Measurements from ENCODE around the gene AFF3. TPM values are rescaled to one million over a fixed set of nuclear protein-coding genes. Genes with fewer than 3 reads are reported as not detected.

AFF3 gene
- total RNA-seq, 6 experiments from 2014 or later = 1.3 to 7.3 (median 6.4) TPM

- H3K4me3 ChIP-seq = no peak overlapping the region
- no peaks in the 10 kb centered on the region for H3K36me3 ChIP-seq
- H3K4me1 ChIP-seq = peaks cover 0 to 9% (median 0%) of the 10 kb centered on the region in 4 donors
- intact Hi-C loops (cut with DNase I) = no loop called here
- H3K9me3 ChIP-seq = no peaks in the 10 kb centered on the region
- TF ChIP-seq, protein P1, sequence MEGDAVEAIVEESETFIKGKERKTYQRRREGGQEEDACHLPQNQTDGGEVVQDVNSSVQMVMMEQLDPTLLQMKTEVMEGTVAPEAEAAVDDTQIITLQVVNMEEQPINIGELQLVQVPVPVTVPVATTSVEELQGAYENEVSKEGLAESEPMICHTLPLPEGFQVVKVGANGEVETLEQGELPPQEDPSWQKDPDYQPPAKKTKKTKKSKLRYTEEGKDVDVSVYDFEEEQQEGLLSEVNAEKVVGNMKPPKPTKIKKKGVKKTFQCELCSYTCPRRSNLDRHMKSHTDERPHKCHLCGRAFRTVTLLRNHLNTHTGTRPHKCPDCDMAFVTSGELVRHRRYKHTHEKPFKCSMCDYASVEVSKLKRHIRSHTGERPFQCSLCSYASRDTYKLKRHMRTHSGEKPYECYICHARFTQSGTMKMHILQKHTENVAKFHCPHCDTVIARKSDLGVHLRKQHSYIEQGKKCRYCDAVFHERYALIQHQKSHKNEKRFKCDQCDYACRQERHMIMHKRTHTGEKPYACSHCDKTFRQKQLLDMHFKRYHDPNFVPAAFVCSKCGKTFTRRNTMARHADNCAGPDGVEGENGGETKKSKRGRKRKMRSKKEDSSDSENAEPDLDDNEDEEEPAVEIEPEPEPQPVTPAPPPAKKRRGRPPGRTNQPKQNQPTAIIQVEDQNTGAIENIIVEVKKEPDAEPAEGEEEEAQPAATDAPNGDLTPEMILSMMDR (IDR thresholded peaks at IDR 0.05) = no peak
- TF ChIP-seq POLR2A (IDR thresholded peaks at IDR 0.05) = no peak
- 98% methylated on average over 3 of the region's 3 CpGs for WGBS (ENCODE audit: insufficient coverage, low coverage, low lambda C conversion rate, missing lambda C conversion rate)
- no peaks in the 10 kb centered on the region for H3K27me3 ChIP-seq
- ATAC-seq = no peak
- DNase-seq = no peak
- H3K27ac ChIP-seq = no peak overlapping the region
These were observed 126.5 kb downstream of the AFF3 start for GRCh38 chr2:100015849-100016248.

GRCh38 chr2:100013892-100014677, 128.3 kb downstream of the AFF3 start:
- Histone ChIP-seq H3K36me3 (no peaks in the 10 kb centered on the region), H3K4me1 (peaks cover 0 to 9% (median 0%) of the 10 kb centered on the region in 4 donors), H3K27me3 (no peaks in the 10 kb centered on the region), H3K9me3 (no peaks in the 10 kb centered on the region), H3K4me3 (no peak overlapping the region), H3K27ac (no peak overlapping the region)
- TF ChIP-seq, protein P1 (IDR thresholded peaks at IDR 0.05) = peak in 3 of 4 donors; percentile 30 to 44 (median 35)
- TF ChIP-seq POLR2A (IDR thresholded peaks at IDR 0.05) = no peak
- whole genome bisulfite sequencing (ENCODE audit: insufficient coverage, low coverage, low lambda C conversion rate, missing lambda C conversion rate) = 50% methylated on average over 4 of the region's 5 CpGs
- DNase-seq (peak; percentile 64 to 82 (median 81)), ATAC-seq (peak; percentile 99 to 100 (median 99))
- intact Hi-C loops (cut with DNase I) = no loop called here

DNA sequence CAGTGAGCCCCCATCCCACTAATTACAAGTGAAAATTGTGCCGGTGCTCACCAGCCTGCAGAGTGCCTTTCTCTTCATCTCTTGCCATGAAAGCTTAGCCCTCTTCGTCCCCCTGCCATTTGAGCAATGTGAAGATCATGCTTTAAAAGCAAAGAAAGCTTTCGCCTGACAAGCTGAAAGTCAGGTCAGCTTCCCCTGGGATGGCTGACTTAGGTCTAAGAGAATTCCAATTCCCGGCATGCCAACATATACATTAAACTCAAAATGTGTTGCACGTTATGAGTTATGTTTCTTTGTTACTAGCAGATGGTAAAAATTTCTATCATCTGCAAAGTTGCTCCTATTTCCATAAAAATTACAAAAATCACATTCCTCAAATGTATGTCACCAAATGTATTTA, 129.8 kb downstream of the AFF3 start:
- TF ChIP-seq POLR2A (IDR thresholded peaks at IDR 0.05) = no peak
- no peak for DNase-seq

GRCh38 chr2:100011272-100011731, 131.1 kb downstream of the AFF3 start:
- DNase-seq (no peak), ATAC-seq (no peak)
- H3K27ac ChIP-seq = no peak overlapping the region
- no peaks in the 10 kb centered on the region for H3K36me3 ChIP-seq
- TF ChIP-seq, protein P1 (IDR thresholded peaks at IDR 0.05) = no peak
- no peak for TF ChIP-seq POLR2A (IDR thresholded peaks at IDR 0.05)
- H3K9me3 ChIP-seq = no peaks in the 10 kb centered on the region
- intact Hi-C loops (cut with DNase I) = no loop called here
- H3K27me3 ChIP-seq = no peaks in the 10 kb centered on the region
- H3K4me1 ChIP-seq = peaks cover 0 to 9% (median 0%) of the 10 kb centered on the region in 4 donors
- no peak overlapping the region for H3K4me3 ChIP-seq
- WGBS (ENCODE audit: insufficient coverage, low coverage, low lambda C conversion rate, missing lambda C conversion rate) = 71% methylated on average over 4 of the region's 5 CpGs

More for the DNA sequence above, 129.8 kb downstream of the AFF3 start:
- no peaks in the 10 kb centered on the region for H3K36me3 ChIP-seq
- H3K27ac ChIP-seq = no peak overlapping the region
- H3K4me3 ChIP-seq = no peak overlapping the region
- H3K9me3 ChIP-seq = no peaks in the 10 kb centered on the region
- intact Hi-C loops (cut with DNase I) = no loop called here
- H3K27me3 ChIP-seq = no peaks in the 10 kb centered on the region
- WGBS (ENCODE audit: insufficient coverage, low coverage, low lambda C conversion rate, missing lambda C conversion rate) = 90% methylated on average over 5 of the region's 5 CpGs
- ATAC-seq = no peak
- peaks cover 0 to 9% (median 0%) of the 10 kb centered on the region in 4 donors for H3K4me1 ChIP-seq

- no peaks in the 10 kb centered on the region for H3K36me3 ChIP-seq
- no peaks in the 10 kb centered on the region for H3K9me3 ChIP-seq
- no peak overlapping the region for H3K4me3 ChIP-seq
- WGBS (ENCODE audit: insufficient coverage, low coverage, low lambda C conversion rate, missing lambda C conversion rate) = 93% methylated on average over 5 of the region's 5 CpGs
- no peak overlapping the region for H3K27ac ChIP-seq
- DNase-seq (no peak), ATAC-seq (no peak)
- H3K4me1 ChIP-seq = peaks cover 0 to 9% (median 0%) of the 10 kb centered on the region in 4 donors
- TF ChIP-seq POLR2A (IDR thresholded peaks at IDR 0.05) = no peak
- TF ChIP-seq, protein P1 (IDR thresholded peaks at IDR 0.05) = no peak
- intact Hi-C loops (cut with DNase I) = no loop called here
- no peaks in the 10 kb centered on the region for H3K27me3 ChIP-seq
These were observed 131.8 kb downstream of the AFF3 start for GRCh38 chr2:100010606-100011005.

Measured in right lobe of liver (tissue), 6 donors.